Brain pericyte (primary cell): ENCODE data around the gene RSAD2.
"Not testable (repeated sequence)": the region's sequence is repeated elsewhere in the genome, so short reads cannot be mapped to it uniquely, and the experiment has no call there.

Experiments
- DNase-seq: peaks from one replicate; pipeline ENCODE4 v3.0.0-alpha.2; 2012; ENCODE audit warnings: low read depth, low spot score

The RSAD2 gene

DNA sequence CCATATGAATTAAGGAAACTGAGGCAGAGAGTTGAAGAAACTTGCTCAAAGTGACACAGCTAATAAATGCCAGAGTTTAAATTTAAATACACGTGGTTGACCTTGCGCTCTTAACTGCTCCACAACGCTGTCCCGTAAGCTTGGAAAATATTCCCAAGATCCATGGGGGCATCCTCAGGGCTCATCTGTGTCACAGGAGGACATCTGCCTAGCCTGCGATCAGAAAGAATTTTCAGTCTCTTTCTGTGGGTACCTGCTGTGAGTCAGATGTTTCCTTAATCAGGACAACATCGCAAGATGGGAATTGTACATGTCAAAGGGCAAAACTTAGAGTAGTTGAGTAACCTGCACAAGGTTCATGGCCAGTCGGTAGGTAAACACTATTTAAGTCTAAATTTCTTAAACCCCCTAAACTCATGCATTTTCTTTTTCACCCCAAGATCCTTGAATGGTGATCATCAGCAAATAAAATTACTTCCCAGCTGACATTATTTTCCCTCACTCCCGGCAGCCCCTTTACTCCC, 13.3 kb upstream of the RSAD2 start:
- DNase-seq, result no peak

DNA sequence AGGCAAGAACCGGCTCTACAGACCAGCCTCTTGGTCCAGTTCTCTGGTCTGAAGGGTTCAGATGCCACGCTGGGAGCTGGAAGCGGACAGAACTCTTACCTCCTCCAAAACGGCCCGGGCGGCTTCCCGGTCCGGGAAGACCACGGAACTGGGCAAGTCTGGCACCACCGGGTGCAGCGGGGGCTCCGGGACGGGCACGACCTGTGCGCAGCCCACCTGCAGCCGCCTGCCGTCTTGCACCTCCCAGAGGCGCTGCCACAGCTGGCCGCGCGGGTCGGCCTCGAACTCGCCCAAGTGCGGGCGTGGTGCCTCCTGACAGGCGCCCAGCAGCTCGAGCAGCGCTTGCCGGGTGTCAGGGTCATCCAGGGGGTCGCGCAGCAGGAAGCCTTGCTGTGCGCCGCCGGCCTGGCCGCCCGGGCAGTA, 12.6 kb upstream of the RSAD2 start:
- no peak for DNase-seq

DNA sequence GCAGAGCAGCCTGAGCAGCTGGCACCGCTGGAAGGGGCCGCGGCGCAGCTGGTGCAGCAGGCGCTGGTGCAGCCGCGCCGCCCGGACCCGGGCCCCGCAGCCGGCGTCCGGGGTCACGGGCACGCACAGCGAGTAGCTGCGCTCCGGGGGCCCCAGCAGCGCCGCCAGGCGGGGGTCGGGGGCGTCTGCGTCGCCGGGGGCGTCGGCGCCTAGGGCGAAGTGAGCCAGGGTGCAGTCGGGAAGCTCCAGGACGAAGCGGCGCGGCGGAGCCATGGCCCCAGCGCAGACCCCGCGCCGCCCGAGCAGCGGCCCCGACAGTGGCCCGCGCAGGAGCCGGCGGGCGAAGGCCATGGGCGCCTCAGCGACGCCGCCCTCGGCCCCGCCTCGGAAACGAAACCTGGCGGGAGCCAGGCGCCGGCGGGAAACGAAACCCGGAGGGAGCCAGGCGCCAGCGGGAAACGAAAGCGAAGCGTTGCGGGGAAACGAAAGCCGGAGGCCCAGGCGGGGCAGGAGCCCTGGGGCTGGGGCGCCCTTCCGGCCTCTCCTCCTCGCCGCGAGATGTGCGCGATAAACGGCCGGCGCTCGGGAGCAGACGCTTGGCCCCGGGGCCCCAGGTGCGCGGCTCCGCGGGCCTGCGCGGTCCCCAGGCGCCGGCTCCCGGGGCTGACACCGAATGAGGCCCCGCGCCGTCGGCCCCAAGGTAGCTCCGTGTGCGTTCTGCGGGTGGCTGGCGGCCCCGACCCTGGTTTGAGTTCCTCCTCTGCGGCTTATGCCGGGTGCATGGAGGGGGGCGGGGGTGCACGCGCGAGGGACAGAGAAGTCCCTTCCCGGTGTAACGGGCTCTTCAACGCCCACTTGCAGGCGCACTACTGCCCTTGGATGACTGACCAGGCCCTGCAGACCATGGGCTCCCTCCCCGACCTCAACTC, 12.0 kb upstream of the RSAD2 start, which contains the start of gene CMPK2:
Gene CMPK2, minus strand, starts transcription at position 562 of the 929 bp plus-strand sequence. Its CDS starts 211 bp downstream, at position 351.
- no peak for DNase-seq

DNA sequence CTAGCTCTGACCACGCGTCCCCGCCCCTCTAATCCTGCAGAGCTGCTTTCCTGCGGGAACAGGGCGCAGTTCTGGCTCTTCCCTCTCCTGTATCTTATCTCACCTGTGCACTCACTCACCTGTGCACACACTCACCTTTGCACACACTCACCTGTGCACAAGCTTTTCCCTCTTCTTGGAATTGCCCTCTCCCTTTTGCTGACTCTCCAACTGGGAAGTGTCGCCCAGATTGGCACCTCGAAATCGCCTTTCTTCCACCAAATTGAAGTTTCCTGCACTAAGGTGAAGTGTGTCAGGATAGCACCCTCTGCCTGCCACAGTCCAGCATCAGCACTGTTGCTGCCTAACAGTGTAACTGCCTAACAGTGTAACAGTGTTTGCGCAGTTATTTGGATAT, 11.3 kb upstream of the RSAD2 start:
- no peak for DNase-seq

DNA sequence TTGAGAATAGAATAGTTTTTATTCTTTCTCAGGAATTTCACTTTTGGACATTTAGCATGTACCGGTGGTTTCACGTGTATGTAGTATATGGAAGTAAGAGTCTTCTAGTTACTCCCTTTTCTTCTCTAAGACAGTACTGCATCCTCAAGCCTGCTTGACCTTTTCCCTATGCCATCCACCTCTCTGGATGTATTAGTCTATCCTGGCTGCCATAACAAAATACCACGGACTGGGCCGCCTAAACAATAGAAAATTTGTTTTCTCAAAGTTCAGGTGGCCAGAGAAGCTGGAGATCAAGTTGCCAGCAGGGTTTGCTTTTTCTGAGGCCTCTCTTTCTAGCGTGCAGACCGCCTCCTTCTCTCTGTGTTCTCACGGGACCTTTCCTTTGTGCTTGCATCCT, 10.6 kb upstream of the RSAD2 start:
- no peak for DNase-seq

DNA sequence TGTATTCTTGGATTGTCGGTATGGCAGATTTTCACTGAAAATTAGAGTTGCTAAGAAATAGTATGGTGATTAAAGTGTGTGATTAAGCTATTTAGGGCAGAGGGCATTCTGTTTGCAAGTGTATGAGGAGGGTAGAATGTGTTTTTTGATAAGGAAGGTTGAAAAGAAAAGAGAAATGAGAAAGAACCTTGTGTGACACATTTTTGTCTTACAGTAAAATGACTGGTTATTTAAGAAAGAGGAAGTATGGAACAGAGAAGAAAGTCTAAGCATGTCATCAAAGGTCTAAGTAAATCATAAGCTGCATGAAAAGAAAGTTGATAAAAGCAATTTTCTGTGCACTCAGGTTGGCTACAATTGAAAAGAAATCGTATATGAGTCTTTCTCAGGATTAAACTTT, 5.2 kb upstream of the RSAD2 start:
- DNase-seq, result no peak

DNA sequence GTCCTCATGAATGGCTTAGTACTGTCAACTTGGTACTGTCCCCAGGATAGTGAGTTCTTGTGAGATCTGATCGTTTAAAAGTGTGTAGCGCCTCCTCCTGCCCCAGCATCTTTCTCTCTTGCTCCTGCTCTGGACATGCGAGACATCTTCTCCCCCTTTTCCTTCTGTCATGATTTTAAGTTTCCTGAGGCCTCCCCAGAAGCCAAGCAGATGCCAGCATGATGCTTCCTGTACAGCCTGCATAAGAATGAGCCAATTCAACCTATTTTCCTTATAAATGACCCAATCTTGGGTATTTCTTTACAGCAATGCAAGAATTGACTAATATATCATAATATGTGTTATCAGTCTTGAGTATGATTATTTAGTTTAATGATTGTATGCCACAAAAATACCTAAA, 3.5 kb upstream of the RSAD2 start:
- no peak for DNase-seq

DNA sequence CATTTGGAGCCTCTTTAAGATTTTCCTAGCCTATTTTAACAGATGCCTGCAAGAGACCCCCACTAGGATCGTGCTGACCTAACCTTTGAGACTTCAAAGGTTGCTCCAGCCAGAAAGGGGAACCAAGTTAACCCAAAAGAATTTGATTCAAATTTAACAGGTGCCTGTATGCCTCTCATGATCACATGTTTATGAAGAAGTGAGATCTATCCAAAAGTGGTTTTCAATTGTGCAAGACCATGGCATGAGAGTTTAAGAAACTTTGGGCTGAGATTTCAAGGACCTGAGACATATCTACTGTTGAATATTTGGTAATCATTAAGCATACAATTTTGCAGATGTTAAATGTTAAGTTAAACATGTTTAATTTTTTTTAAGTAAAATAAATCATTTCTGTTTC, 1.3 kb upstream of the RSAD2 start:
- no peak for DNase-seq

DNA sequence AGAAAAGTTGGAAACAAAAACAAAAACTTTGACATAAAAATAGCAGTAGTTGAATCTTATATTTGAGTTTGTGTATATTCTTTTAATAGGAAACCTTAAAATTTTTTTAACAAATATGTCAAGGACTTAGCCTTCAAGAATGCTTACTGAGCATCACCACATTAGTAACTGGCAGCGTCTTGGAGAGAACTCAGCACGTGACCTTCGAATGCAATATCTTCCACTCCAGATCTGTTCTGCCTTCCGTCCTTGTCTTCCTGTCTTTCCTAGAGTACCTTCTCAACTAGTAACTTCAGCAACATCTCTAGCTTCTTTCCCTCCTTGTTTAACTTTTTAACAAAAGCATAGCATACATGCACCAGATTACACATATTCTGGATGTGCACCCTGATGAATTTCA, 972 bp downstream of the RSAD2 start:
- DNase-seq, result no peak

DNA sequence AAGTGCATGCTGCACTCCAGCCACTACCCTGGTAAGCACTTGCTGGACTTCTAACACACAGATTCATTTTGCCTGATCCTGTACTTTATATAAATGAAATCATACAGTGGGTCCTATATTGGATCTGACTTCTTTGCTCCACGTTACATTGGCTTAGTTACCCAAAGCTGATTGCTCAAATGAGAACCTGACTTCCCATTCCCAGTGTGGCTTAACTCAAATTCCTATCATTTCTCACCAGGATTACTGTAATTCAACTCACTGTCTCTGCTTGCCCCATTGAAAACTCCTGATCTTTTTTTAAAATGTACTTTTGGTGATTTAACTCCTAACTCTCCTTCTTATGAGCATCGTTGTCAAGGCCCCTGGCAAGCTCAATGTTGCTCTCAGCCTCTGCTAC, 1.4 kb downstream of the RSAD2 start:
- DNase-seq, result no peak

DNA sequence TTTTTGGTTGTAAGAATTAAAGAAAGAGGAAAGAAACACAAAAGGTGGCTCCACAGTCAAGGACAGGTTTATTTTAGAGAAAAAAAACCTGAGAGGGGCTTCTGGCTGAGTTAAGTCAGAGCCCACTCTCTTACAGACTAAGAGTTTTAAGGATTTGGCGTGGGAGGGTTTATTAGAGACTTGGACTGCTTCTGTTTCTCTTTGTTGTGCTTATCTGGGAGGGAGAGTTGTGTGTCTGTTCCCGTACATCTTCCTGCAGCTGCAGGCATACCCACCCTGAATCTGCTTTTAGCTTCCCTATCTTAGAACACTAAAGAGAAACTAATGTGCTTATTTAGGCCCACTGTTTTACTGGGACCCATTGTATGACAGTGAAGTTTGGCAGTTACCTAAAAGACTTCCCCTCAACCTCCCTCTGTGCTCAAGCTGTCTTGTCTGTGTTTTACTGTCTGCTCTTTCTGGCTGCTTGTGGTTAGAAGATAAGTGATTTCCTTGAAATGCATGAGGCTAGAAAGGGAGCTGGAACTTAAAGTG, 2.7 kb downstream of the RSAD2 start:
- DNase-seq, result no peak

DNA sequence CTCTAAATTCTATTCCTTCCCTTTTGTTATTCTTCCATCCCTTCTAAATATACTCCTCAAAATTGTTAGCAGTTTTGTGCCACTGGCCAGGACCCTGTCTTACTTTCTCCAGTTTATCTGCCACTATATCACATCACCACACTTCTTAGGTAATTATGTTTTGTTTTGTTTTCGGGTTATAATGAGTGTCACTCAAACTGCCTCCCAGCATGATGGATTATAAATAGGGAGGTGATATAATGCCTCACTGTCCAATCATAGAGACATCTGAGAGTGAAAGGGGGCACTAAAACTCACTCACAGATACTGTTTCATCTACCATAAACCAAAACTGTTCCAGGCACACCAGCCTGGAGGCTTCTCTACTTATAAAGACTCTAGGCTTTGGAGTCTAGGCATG, 3.5 kb downstream of the RSAD2 start:
- no peak for DNase-seq

DNA sequence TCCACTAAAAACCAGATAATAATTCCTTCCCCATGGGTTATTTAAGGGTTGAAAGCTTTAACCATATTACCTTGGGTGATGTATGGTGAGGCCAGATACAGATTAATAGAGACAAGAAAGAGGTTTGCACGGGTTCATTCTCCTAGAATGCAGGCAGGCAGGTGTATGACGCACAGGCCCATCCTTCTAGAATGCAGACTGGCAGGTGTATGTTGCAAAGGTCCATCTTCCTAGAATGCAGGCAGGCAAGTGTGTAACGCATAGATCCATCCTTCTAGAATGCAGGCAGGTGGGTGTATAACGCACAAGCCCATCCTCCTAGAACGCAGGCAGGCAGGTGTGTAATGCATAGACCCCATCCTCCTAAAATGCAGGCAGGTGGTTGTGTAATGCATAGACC, 3.9 kb downstream of the RSAD2 start:
- DNase-seq, result no peak

DNA sequence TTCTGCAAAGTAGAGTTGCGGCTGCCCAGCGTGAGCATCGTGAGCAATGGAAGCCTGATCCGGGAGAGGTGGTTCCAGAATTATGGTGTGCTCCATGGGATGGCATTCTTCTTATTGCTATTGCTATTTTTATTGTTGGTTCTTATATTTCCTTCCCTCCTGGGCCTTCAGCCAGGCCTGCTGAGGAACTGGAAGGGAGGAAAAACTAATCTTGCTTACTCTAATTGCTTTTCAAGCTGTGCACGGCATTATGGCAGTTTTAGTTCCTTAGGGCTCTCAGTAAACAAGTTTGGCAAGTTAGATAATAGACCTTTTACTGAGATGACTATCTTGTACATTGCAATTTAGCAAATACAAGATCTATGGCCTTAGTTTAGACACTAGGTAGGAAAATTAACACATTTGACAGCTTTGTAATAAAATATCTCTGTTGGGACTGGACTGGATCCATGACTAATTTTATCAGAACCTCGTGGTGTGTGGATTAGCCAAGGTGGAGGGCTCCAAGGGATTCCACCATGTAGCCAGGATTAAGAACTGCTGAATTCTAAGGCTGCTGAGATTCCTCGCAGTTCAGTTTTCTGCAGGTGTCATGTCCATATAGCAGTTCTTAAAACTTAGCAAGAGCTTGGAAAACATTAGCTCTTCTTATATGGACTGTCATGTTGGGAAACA, 6.0 kb downstream of the RSAD2 start:
- no peak for DNase-seq

DNA sequence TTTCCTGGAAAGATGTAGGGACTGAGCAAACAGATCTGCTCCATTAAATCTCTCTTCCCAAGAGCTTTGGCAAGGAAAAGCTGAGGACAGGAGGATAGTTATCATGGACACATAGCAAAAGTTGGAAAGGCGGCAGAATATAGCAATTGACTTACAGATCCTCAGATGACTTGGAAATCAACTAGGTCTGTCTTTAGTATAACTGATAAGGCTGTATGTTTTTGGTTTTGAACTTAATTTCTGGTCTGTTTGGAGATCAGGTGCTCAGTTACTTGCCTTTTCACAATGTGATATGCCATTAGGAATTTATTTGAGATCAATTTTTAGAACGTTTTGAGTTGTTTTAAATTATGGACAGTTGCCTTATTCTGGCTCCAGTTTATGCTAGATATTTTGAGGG, 8.0 kb downstream of the RSAD2 start:
- DNase-seq, result no peak

DNA sequence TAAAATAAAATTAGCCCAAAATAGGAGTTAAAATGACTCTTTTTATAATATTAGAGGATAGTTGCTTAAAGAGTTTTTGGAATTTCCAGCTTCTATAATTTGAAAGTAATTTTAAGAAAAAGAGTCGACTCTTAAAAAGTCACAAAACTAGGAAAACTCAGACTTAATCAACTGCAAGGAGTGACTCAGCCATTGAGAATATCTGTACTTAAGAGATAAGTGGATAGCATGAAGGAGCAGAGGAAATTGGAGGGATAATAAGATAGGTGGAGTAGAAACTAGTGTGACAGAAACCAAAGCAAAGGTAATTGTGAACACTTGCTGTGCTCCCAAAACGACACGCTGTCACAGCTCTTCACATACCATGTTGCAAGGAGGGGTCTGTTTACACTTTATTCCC, 8.4 kb downstream of the RSAD2 start:
- no peak for DNase-seq

DNA sequence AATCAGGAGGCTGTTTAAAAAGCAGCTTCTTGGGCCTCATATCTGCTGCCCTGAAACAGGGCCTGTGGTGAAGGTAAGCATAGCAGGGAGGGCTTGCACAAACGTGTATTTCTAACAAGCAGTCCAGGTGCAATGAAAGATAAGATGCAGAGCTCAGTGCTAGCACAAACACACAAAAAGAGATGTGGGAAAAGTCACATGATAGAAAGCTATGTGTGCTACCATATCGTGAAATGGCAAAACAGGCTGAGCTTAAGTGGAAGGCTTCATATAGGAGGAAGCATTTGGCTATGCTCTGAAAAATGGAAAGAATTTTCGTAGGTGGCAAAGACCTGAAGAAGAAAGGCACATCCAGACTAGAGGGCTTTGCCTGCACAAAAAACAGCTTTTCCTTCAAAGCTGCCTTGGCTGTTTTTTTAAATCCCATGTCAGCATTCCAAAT, 10.2 kb downstream of the RSAD2 start:
- DNase-seq, result no peak

DNA sequence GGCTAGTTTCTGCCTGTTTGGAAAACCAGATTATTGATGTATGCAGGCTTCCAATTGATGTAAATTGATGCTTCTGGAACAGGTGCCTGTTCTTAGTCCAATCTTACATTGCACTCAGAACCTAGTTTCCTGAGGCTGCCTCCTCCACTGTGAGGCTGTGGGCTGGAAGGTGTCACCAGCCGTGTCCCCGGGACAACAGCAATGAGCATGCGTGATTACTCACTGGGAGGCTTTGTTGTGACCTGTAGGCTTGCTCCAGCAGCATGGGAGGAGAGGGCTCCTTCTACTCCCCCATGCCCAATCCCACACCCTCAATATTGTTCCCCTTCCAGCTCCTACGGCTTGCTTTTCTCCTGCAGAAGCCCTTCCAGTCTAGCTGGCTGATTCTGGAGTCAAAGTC, 11.1 kb downstream of the RSAD2 start:
- DNase-seq, result no peak

DNA sequence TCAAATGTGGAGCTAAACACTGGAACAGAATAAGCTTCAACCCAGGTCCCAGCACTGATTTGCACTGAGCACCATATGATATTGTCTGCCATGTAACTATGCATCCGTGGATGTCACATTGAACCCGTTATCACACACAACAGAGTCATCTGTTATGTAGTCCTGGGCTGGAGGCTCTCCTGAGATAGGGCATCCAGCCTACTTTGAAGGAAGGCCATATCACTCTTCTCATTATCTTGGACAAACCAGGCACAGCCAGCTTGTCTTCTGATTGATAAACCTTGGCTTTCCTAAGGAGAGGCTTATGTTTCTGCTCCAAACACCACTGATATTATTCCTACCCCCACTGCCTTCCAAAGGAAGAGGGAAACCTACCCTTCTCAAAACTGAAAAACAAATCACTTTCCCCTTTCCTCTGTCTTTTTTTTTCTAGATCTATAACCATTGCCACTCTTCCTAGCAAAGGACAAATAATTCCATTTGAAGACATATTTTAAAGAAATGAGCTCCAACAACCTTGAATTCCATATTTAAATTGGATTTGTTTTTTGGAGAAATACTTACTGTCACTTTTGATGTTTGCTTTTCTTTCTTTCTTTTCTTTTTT, 16.4 kb downstream of the RSAD2 start:
- DNase-seq, result no peak

DNA sequence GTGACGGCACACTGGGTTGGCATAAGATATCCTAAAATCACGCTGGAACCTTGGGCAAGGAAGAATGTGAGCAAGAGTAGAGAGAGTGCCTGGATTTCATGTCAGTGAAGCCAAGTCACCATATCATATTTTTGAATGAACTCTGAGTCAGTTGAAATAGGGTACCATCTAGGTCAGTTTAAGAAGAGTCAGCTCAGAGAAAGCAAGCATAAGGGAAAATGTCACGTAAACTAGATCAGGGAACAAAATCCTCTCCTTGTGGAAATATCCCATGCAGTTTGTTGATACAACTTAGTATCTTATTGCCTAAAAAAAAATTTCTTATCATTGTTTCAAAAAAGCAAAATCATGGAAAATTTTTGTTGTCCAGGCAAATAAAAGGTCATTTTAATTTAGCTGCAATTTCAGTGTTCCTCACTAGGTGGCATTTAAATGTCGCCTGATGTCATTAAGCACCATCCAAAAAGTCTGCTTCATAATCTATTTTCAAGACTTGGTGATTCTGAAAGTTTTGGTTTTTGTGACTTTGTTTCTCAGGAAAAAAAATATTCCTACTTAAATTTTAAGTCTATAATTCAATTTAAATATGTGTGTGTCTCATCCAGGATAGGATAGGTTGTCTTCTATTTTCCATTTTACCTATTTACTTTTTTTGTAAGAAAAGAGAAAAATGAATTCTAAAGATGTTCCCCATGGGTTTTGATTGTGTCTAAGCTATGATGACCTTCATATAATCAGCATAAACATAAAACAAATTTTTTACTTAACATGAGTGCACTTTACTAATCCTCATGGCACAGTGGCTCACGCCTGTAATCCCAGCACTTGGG, 19.6 kb downstream of the RSAD2 start:
- no peak for DNase-seq

DNA sequence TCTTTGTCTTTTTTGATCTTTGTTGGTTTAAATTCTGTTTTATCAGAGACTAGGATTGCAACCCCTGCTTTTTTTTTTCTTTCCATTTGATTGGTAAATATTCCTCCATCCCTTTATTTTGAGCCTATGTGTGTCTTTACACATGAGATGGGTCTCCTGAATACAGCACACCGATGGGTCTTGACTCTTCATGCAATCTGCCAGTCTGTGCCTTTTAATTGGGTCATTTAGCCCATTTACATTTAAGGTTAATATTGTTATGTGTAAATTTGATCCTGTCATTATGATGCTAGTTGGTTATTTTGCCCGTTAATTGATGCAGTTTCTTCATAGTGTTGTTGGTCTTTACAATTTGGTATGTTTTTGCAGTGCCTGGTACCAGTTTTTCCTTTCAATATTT, 25.0 kb downstream of the RSAD2 start:
- DNase-seq, result not testable (repeated sequence)
